Erythroblast (primary cell): Measurements from ENCODE around the gene TBC1D2.

Source experiments
- GATA1 ChIP-seq: IDR thresholded peaks from 2 replicates; pipeline ENCODE4 v1.6.1; 2011; ENCODE audit warnings: low read depth, mild to moderate bottlenecking, control low read depth, low read length, moderate library complexity
- POLR2A ChIP-seq: IDR thresholded peaks from 2 replicates; pipeline ENCODE4 v1.6.1; 2011; ENCODE audit warnings: mild to moderate bottlenecking, low read length

- TF ChIP-seq POLR2A (no peak), GATA1 (no peak)
Observed at GRCh38 chr9:98162613-98163012, 92.8 kb downstream of the TBC1D2 start.
